Fibroblast of skin of right quadriceps (primary cell): ENCODE results near the gene LGALS3BP.
A peak's percentile ranks its signal among the peaks of the same experiment; 100 is the strongest.
"Not testable (repeated sequence)": the region's sequence is repeated elsewhere in the genome, so short reads cannot be mapped to it uniquely, and the experiment has no call there.

ENCODE experiments used
- DNase-seq: peaks from one replicate; pipeline ENCODE4 v3.0.0-alpha.2; 2013

LGALS3BP gene

GRCh38 chr17:78962984-78963348 lies 16.8 kb downstream of the LGALS3BP start:
- DNase-seq: not testable (repeated sequence)

GRCh38 chr17:78962345-78962983 lies 17.3 kb downstream of the LGALS3BP start:
- no peak for DNase-seq

GRCh38 chr17:78961571-78961970 lies 18.2 kb downstream of the LGALS3BP start:
- no peak for DNase-seq

- peak; percentile 25 for DNase-seq
Measured at GRCh38 chr17:78960928-78961327, 18.8 kb downstream of the LGALS3BP start.

- DNase-seq: no peak
Measured at GRCh38 chr17:78959803-78960202, 19.9 kb downstream of the LGALS3BP start.

- no peak for DNase-seq
Measured at GRCh38 chr17:78958641-78959127, 21.0 kb downstream of the LGALS3BP start.

GRCh38 chr17:78957128-78957527 lies 22.6 kb downstream of the LGALS3BP start:
- peak; percentile 76 for DNase-seq

GRCh38 chr17:78956254-78956653 lies 23.5 kb downstream of the LGALS3BP start:
- no peak for DNase-seq

GRCh38 chr17:78954684-78955083 lies 25.0 kb downstream of the LGALS3BP start:
- no peak for DNase-seq

GRCh38 chr17:78953356-78954350 lies 26.1 kb downstream of the LGALS3BP start:
- DNase-seq: peak; percentile 25

GRCh38 chr17:78952706-78953105 lies 27.0 kb downstream of the LGALS3BP start:
- no peak for DNase-seq

- no peak for DNase-seq
Measured at GRCh38 chr17:78951967-78952551, 27.7 kb downstream of the LGALS3BP start.

GRCh38 chr17:78950870-78951269 lies 28.9 kb downstream of the LGALS3BP start:
- DNase-seq: no peak

- no peak for DNase-seq
Measured at GRCh38 chr17:78947235-78948149, 32.2 kb downstream of the LGALS3BP start.

- no peak for DNase-seq
Measured at GRCh38 chr17:78946631-78947030, 33.1 kb downstream of the LGALS3BP start.

GRCh38 chr17:78946131-78946530 lies 33.6 kb downstream of the LGALS3BP start:
- DNase-seq: no peak

GRCh38 chr17:78945455-78945854 lies 34.3 kb downstream of the LGALS3BP start:
- DNase-seq: not testable (repeated sequence)

- DNase-seq: no peak
Measured at GRCh38 chr17:78944956-78945355, 34.8 kb downstream of the LGALS3BP start.

GRCh38 chr17:78944026-78944425 lies 35.7 kb downstream of the LGALS3BP start:
- no peak for DNase-seq

GRCh38 chr17:78940708-78941107 lies 39.0 kb downstream of the LGALS3BP start:
- peak; percentile 70 for DNase-seq

GRCh38 chr17:78940258-78940657 lies 39.5 kb downstream of the LGALS3BP start:
- no peak for DNase-seq

GRCh38 chr17:78939615-78940014 lies 40.1 kb downstream of the LGALS3BP start:
- no peak for DNase-seq
